ENCODE results near the gene KCNF1. TPM values are rescaled to one million over a fixed set of nuclear protein-coding genes. Genes with fewer than 3 reads are reported as not detected.

Gene KCNF1
- polyA plus RNA-seq, 1 donor from 2014 or later: 11.4 TPM

- peaks cover 9% of the 10 kb centered on the region for H3K9me3 ChIP-seq (ENCODE audit: low read length)
- H3F3A ChIP-seq (ENCODE audit: insufficient read depth, low read length, poor library complexity, severe bottlenecking): no peaks in the 10 kb centered on the region
- H3K36me3 ChIP-seq (ENCODE audit: insufficient read depth, low read length): peaks cover 9% of the 10 kb centered on the region
- no peaks in the 10 kb centered on the region for H3K9me2 ChIP-seq (ENCODE audit: insufficient read depth, low read length)
- H3K9ac ChIP-seq (ENCODE audit: low read length): no peak overlapping the region
- H3K27ac ChIP-seq (ENCODE audit: low read length): no peak overlapping the region
- no peaks in the 10 kb centered on the region for H4K20me1 ChIP-seq (ENCODE audit: insufficient read depth)
- no peak overlapping the region for H3K4me3 ChIP-seq (ENCODE audit: low read length)
- no peaks in the 10 kb centered on the region for H3K79me2 ChIP-seq (replicated peaks; ENCODE audit: insufficient read depth, low read length)
- TF ChIP-seq RAD21 (conservative IDR thresholded peaks at IDR 0.05): no peak
- TF ChIP-seq, protein P1, sequence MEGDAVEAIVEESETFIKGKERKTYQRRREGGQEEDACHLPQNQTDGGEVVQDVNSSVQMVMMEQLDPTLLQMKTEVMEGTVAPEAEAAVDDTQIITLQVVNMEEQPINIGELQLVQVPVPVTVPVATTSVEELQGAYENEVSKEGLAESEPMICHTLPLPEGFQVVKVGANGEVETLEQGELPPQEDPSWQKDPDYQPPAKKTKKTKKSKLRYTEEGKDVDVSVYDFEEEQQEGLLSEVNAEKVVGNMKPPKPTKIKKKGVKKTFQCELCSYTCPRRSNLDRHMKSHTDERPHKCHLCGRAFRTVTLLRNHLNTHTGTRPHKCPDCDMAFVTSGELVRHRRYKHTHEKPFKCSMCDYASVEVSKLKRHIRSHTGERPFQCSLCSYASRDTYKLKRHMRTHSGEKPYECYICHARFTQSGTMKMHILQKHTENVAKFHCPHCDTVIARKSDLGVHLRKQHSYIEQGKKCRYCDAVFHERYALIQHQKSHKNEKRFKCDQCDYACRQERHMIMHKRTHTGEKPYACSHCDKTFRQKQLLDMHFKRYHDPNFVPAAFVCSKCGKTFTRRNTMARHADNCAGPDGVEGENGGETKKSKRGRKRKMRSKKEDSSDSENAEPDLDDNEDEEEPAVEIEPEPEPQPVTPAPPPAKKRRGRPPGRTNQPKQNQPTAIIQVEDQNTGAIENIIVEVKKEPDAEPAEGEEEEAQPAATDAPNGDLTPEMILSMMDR (IDR thresholded peaks at IDR 0.05; ENCODE audit: poor library complexity, severe bottlenecking): no peak
- H2AFZ ChIP-seq (ENCODE audit: low read depth, low read length): no peak overlapping the region
- H3K27me3 ChIP-seq (ENCODE audit: insufficient read depth, low read depth, low read length): peaks cover 13% of the 10 kb centered on the region
- H3K4me2 ChIP-seq (ENCODE audit: low read length): no peak overlapping the region
Observed at GRCh38 chr2:10909996-10910341, 1.8 kb upstream of the KCNF1 start.

- Histone ChIP-seq H3K4me3 (ENCODE audit: low read length) (no peak overlapping the region), H4K20me1 (ENCODE audit: insufficient read depth) (no peaks in the 10 kb centered on the region), H3K9ac (ENCODE audit: low read length) (no peak overlapping the region), H3F3A (ENCODE audit: insufficient read depth, low read length, poor library complexity, severe bottlenecking) (no peaks in the 10 kb centered on the region), H3K79me2 (replicated peaks; ENCODE audit: insufficient read depth, low read length) (no peaks in the 10 kb centered on the region), H3K4me2 (ENCODE audit: low read length) (no peak overlapping the region), H3K9me3 (ENCODE audit: low read length) (peaks cover 9% of the 10 kb centered on the region), H3K27ac (ENCODE audit: low read length) (no peak overlapping the region), H2AFZ (ENCODE audit: low read depth, low read length) (no peak overlapping the region), H3K36me3 (ENCODE audit: insufficient read depth, low read length) (peaks cover 9% of the 10 kb centered on the region), H3K27me3 (ENCODE audit: insufficient read depth, low read depth, low read length) (peaks cover 13% of the 10 kb centered on the region), H3K9me2 (ENCODE audit: insufficient read depth, low read length) (no peaks in the 10 kb centered on the region)
- TF ChIP-seq RAD21 (conservative IDR thresholded peaks at IDR 0.05) (no peak), EZH2 (IDR thresholded peaks at IDR 0.05; ENCODE audit: borderline replicate concordance, insufficient read depth, low read length, poor library complexity, severe bottlenecking) (no peak), EP300 (conservative IDR thresholded peaks at IDR 0.05; ENCODE audit: poor library complexity, severe bottlenecking) (no peak), SMC3 (conservative IDR thresholded peaks at IDR 0.05; ENCODE audit: poor library complexity) (no peak), TAF1 (IDR thresholded peaks at IDR 0.05; ENCODE audit: low read depth) (no peak), POLR2AphosphoS5 (IDR thresholded peaks at IDR 0.05) (no peak), MXI1 (conservative IDR thresholded peaks at IDR 0.05; ENCODE audit: poor library complexity, severe bottlenecking) (no peak)
- TF ChIP-seq, protein P2, sequence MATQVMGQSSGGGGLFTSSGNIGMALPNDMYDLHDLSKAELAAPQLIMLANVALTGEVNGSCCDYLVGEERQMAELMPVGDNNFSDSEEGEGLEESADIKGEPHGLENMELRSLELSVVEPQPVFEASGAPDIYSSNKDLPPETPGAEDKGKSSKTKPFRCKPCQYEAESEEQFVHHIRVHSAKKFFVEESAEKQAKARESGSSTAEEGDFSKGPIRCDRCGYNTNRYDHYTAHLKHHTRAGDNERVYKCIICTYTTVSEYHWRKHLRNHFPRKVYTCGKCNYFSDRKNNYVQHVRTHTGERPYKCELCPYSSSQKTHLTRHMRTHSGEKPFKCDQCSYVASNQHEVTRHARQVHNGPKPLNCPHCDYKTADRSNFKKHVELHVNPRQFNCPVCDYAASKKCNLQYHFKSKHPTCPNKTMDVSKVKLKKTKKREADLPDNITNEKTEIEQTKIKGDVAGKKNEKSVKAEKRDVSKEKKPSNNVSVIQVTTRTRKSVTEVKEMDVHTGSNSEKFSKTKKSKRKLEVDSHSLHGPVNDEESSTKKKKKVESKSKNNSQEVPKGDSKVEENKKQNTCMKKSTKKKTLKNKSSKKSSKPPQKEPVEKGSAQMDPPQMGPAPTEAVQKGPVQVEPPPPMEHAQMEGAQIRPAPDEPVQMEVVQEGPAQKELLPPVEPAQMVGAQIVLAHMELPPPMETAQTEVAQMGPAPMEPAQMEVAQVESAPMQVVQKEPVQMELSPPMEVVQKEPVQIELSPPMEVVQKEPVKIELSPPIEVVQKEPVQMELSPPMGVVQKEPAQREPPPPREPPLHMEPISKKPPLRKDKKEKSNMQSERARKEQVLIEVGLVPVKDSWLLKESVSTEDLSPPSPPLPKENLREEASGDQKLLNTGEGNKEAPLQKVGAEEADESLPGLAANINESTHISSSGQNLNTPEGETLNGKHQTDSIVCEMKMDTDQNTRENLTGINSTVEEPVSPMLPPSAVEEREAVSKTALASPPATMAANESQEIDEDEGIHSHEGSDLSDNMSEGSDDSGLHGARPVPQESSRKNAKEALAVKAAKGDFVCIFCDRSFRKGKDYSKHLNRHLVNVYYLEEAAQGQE (IDR thresholded peaks at IDR 0.05; ENCODE audit: borderline replicate concordance): no peak
- TF ChIP-seq, protein P1 (IDR thresholded peaks at IDR 0.05; ENCODE audit: poor library complexity, severe bottlenecking): no peak
Observed at GRCh38 chr2:10910625-10911024, 1.1 kb upstream of the KCNF1 start.
